ENCODE data around the gene SHANK1.

SHANK1 gene

DNA sequence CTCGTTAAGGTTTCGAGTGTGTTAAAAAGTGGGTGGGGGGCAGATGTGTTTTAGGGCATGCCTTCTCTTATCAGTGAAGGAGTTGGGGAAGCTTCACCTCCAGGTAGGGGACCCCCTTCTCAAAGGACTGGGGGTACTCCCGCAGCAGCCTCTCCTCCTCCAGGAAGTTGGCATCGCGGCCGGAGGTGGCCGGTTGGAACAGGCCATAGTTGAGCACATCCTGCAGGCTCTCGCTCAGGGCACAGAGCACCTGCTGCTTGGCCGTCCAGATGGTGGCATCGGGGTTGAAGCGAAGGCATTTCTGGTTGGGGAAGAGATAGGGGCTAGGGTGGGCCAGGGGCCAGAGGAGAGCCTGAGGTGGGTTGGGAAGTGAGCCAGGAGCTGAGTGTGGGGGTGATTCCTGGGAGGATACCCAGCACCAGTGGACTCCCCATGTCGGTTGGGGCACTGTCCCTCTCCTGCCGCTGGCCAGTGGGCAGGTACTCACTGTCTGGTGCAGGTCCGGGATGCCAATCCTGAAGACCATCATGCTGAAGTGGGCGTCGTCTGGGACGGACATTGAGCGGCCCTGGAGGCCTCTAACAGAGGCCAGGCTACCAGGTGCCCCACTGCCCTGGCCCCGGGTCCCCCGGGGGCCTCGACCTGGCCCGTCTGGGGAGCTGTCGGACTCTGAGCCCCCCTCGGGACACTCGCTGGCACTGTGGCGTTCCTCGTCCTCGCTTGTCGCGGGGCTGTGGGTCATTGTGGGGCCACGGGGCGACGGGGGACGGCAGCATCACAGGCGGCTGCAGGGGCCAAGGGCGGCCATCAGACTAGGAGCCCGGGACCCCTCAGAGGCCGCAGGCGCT, 3.2 kb downstream of the SHANK1 start:
- Histone ChIP-seq H3K27ac (replicated peaks; ENCODE audit: low read length) (no peak overlapping the region), H2BK120ac (ENCODE audit: low read depth, low read length) (no peak overlapping the region), H2BK12ac (ENCODE audit: low read length) (peak overlapping the region; percentile 73), H4K8ac (ENCODE audit: low read depth, low read length) (no peak overlapping the region), H3K18ac (ENCODE audit: low read length) (no peak overlapping the region), H3K4me1 (ENCODE audit: control insufficient read depth in 2 of 2, insufficient read depth in 1 of 2, low read depth in 1 of 2, low read length in 2 of 2) (peaks cover 8 to 11% of the 10 kb centered on the region in 2 donors), H3K4me3 (ENCODE audit: low read length in 2 of 2) (no peak overlapping the region), H4K91ac (ENCODE audit: low read depth, low read length, poor library complexity) (no peak overlapping the region), H3K23ac (ENCODE audit: low read depth, low read length, poor library complexity) (peak overlapping the region; percentile 31), H2BK15ac (ENCODE audit: low read length) (no peak overlapping the region), H2AK5ac (ENCODE audit: low read depth, low read length) (peak overlapping the region; percentile 73), H3K4me2 (ENCODE audit: insufficient read depth, low read length, poor library complexity, severe bottlenecking) (no peak overlapping the region), H3K27me3 (ENCODE audit: control insufficient read depth in 3 of 3, insufficient read depth in 3 of 3, low read depth in 1 of 3, low read length in 3 of 3) (peaks cover 0 to 7% (median under 1%) of the 10 kb centered on the region in 3 experiments), H3K14ac (ENCODE audit: low read length) (no peak overlapping the region), H3K9ac (ENCODE audit: low read depth, low read length, poor library complexity) (no peak overlapping the region), H3K9me3 (replicated peaks in 1 of 2; ENCODE audit: control insufficient read depth in 2 of 2, insufficient read depth in 1 of 2, low read depth in 1 of 2, low read length in 2 of 2) (no peaks in the 10 kb centered on the region), H3K79me1 (ENCODE audit: low read depth, low read length) (no peaks in the 10 kb centered on the region), H2AFZ (ENCODE audit: low read length) (no peak overlapping the region), H2BK5ac (ENCODE audit: low read length) (no peak overlapping the region), H3K36me3 (replicated peaks in 1 of 2; ENCODE audit: control insufficient read depth in 2 of 2, insufficient read depth in 2 of 2, low read length in 2 of 2) (peaks cover 8 to 20% of the 10 kb centered on the region in 2 donors), H3K4ac (ENCODE audit: low read length) (no peak overlapping the region)
- WGBS, 2 donors (ENCODE audit: extremely low coverage in 2 of 2, insufficient read length in 2 of 2, insufficient replicate concordance in 1 of 2): no CpG with 5 or more reads among the region's 39 CpGs
- DNase-seq (ENCODE audit: low spot score): no peak

DNA sequence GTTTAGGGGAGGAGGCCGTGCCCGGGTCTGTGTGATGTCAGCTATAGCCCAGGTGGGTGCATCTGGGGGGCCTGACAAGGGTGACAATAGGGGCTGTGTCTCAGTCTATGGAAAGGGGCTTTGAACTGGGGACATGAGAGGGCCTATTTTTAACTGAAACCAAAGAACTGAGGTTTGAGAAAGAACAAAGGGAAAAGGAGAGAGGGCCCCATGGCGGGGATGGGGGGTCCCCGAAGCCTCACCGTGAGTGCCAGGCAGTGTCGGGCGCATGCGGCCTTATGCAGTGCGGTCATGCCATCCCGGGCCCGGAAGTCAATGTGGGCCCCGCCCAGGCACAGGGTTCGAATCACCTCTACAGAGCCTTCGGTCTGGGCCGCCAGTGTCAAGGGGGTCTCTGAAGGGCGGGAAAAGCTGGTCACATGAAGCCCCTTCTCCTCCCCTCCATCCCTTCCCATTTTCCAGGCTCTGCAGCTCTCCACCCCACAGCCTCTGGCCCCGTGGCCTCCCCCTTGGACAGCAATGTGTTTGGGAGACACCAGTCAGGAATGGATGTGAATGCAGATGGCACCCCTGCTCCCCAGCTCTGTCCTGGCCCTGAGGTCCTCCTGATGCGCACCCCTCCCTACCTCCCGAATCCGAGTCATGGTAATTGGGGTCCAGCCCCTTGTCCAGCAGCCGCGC, 5.9 kb downstream of the SHANK1 start:
- H3K36me3 ChIP-seq (replicated peaks in 1 of 2; ENCODE audit: control insufficient read depth in 2 of 2, insufficient read depth in 2 of 2, low read length in 2 of 2): peaks cover 24 to 30% of the 10 kb centered on the region in 2 donors
- H3K79me1 ChIP-seq (ENCODE audit: low read depth, low read length): no peaks in the 10 kb centered on the region
- no peak overlapping the region for H3K9ac ChIP-seq (ENCODE audit: low read depth, low read length, poor library complexity)
- WGBS, 2 donors (ENCODE audit: extremely low coverage in 2 of 2, insufficient read length in 2 of 2, insufficient replicate concordance in 1 of 2): no CpG with 5 or more reads among the region's 22 CpGs
- H3K23ac ChIP-seq (ENCODE audit: low read depth, low read length, poor library complexity): peak overlapping the region; percentile 52
- no peak overlapping the region for H2BK12ac ChIP-seq (ENCODE audit: low read length)
- peaks cover 7 to 8% of the 10 kb centered on the region in 2 donors for H3K4me1 ChIP-seq (ENCODE audit: control insufficient read depth in 2 of 2, insufficient read depth in 1 of 2, low read depth in 1 of 2, low read length in 2 of 2)
- H2BK15ac ChIP-seq (ENCODE audit: low read length): no peak overlapping the region
- no peaks in the 10 kb centered on the region for H3K9me3 ChIP-seq (replicated peaks in 1 of 2; ENCODE audit: control insufficient read depth in 2 of 2, insufficient read depth in 1 of 2, low read depth in 1 of 2, low read length in 2 of 2)
- no peak overlapping the region for H3K14ac ChIP-seq (ENCODE audit: low read length)
- H2BK5ac ChIP-seq (ENCODE audit: low read length): peak overlapping the region; percentile 69
- no peak overlapping the region for H4K91ac ChIP-seq (ENCODE audit: low read depth, low read length, poor library complexity)
- no peak overlapping the region for H3K18ac ChIP-seq (ENCODE audit: low read length)
- H3K4me3 ChIP-seq (ENCODE audit: low read length in 2 of 2): peak overlapping the region in 1 of 2 donors; percentile 22
- no peak overlapping the region for H3K27ac ChIP-seq (replicated peaks; ENCODE audit: low read length)
- H3K4me2 ChIP-seq (ENCODE audit: insufficient read depth, low read length, poor library complexity, severe bottlenecking): no peak overlapping the region
- no peak overlapping the region for H2AK5ac ChIP-seq (ENCODE audit: low read depth, low read length)
- no peak for DNase-seq (ENCODE audit: low spot score)
- no peak overlapping the region for H2AFZ ChIP-seq (ENCODE audit: low read length)
- no peak overlapping the region for H4K8ac ChIP-seq (ENCODE audit: low read depth, low read length)
- no peak overlapping the region for H2BK120ac ChIP-seq (ENCODE audit: low read depth, low read length)
- no peaks in the 10 kb centered on the region for H3K27me3 ChIP-seq (ENCODE audit: control insufficient read depth in 3 of 3, insufficient read depth in 3 of 3, low read depth in 1 of 3, low read length in 3 of 3)
- no peak overlapping the region for H3K4ac ChIP-seq (ENCODE audit: low read length)

DNA sequence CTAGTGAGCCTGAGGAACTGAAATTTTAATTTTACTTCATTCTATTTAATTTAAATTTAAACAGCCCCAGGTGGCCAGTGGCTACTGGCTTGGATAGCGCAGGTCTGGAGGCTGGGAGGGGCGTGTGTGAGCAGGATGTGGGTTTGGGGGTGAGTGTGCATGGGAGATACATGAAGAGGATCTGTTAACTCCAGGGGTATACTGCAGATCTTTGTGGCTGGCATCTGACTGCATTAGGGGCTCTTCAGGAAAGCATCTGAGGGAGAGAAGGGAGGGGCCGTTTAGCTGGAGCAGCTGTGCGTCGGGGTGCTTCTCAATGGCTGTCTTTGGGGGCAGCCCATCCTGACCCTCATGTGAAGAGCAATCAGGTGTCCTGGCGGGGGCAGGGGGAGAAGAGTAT, 6.8 kb downstream of the SHANK1 start:
- no CpG with 5 or more reads among the region's 6 CpGs for WGBS, 2 donors (ENCODE audit: extremely low coverage in 2 of 2, insufficient read length in 2 of 2, insufficient replicate concordance in 1 of 2)
- H3K27me3 ChIP-seq (ENCODE audit: control insufficient read depth in 3 of 3, insufficient read depth in 3 of 3, low read depth in 1 of 3, low read length in 3 of 3): no peaks in the 10 kb centered on the region
- no peak overlapping the region for H2BK15ac ChIP-seq (ENCODE audit: low read length)
- H2AK5ac ChIP-seq (ENCODE audit: low read depth, low read length): no peak overlapping the region
- no peak for DNase-seq (ENCODE audit: low spot score)
- no peaks in the 10 kb centered on the region for H3K9me3 ChIP-seq (replicated peaks in 1 of 2; ENCODE audit: control insufficient read depth in 2 of 2, insufficient read depth in 1 of 2, low read depth in 1 of 2, low read length in 2 of 2)
- no peak overlapping the region for H4K8ac ChIP-seq (ENCODE audit: low read depth, low read length)
- no peak overlapping the region for H2BK120ac ChIP-seq (ENCODE audit: low read depth, low read length)
- peaks cover 5 to 7% of the 10 kb centered on the region in 2 donors for H3K4me1 ChIP-seq (ENCODE audit: control insufficient read depth in 2 of 2, insufficient read depth in 1 of 2, low read depth in 1 of 2, low read length in 2 of 2)
- H3K4ac ChIP-seq (ENCODE audit: low read length): no peak overlapping the region
- H2BK12ac ChIP-seq (ENCODE audit: low read length): no peak overlapping the region
- no peak overlapping the region for H3K14ac ChIP-seq (ENCODE audit: low read length)
- H3K36me3 ChIP-seq (replicated peaks in 1 of 2; ENCODE audit: control insufficient read depth in 2 of 2, insufficient read depth in 2 of 2, low read length in 2 of 2): peaks cover 24 to 33% of the 10 kb centered on the region in 2 donors
- no peak overlapping the region for H3K9ac ChIP-seq (ENCODE audit: low read depth, low read length, poor library complexity)
- H3K23ac ChIP-seq (ENCODE audit: low read depth, low read length, poor library complexity): no peak overlapping the region
- no peak overlapping the region for H3K4me2 ChIP-seq (ENCODE audit: insufficient read depth, low read length, poor library complexity, severe bottlenecking)
- H4K91ac ChIP-seq (ENCODE audit: low read depth, low read length, poor library complexity): no peak overlapping the region
- H3K27ac ChIP-seq (replicated peaks; ENCODE audit: low read length): no peak overlapping the region
- H3K18ac ChIP-seq (ENCODE audit: low read length): no peak overlapping the region
- H2AFZ ChIP-seq (ENCODE audit: low read length): no peak overlapping the region
- no peaks in the 10 kb centered on the region for H3K79me1 ChIP-seq (ENCODE audit: low read depth, low read length)
- H2BK5ac ChIP-seq (ENCODE audit: low read length): no peak overlapping the region
- H3K4me3 ChIP-seq (ENCODE audit: low read length in 2 of 2): no peak overlapping the region

DNA sequence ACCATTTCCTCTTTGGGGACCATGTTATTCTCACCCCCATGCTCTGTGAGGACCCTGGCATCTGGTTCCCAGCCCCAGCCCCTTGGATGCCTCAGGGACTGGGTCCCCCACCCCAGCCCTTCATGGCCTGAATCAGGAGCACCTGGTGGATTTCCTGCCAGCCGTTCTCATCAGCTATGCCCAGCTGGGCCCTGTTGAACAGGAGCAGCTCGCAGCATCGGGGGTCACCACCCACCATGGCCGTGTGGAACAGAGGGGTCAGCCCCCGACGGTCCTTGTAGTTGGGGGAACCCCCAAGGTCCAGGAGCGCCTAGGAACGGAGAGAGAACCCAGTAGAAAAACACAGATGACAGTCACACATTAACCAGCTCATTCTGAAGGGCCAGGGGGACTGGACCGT, 7.8 kb downstream of the SHANK1 start:
- DNase-seq (ENCODE audit: low spot score): no peak
- H2BK15ac ChIP-seq (ENCODE audit: low read length): no peak overlapping the region
- no peak overlapping the region for H3K4ac ChIP-seq (ENCODE audit: low read length)
- no peak overlapping the region for H3K18ac ChIP-seq (ENCODE audit: low read length)
- no peak overlapping the region for H4K8ac ChIP-seq (ENCODE audit: low read depth, low read length)
- no peak overlapping the region for H3K27ac ChIP-seq (replicated peaks; ENCODE audit: low read length)
- no peak overlapping the region for H2AK5ac ChIP-seq (ENCODE audit: low read depth, low read length)
- no peaks in the 10 kb centered on the region for H3K4me1 ChIP-seq (ENCODE audit: control insufficient read depth in 2 of 2, insufficient read depth in 1 of 2, low read depth in 1 of 2, low read length in 2 of 2)
- no peaks in the 10 kb centered on the region for H3K9me3 ChIP-seq (replicated peaks in 1 of 2; ENCODE audit: control insufficient read depth in 2 of 2, insufficient read depth in 1 of 2, low read depth in 1 of 2, low read length in 2 of 2)
- no peak overlapping the region for H3K9ac ChIP-seq (ENCODE audit: low read depth, low read length, poor library complexity)
- no peak overlapping the region for H3K4me3 ChIP-seq (ENCODE audit: low read length in 2 of 2)
- no peak overlapping the region for H2BK5ac ChIP-seq (ENCODE audit: low read length)
- no peak overlapping the region for H2BK120ac ChIP-seq (ENCODE audit: low read depth, low read length)
- no peak overlapping the region for H3K14ac ChIP-seq (ENCODE audit: low read length)
- H3K23ac ChIP-seq (ENCODE audit: low read depth, low read length, poor library complexity): no peak overlapping the region
- H3K36me3 ChIP-seq (replicated peaks in 1 of 2; ENCODE audit: control insufficient read depth in 2 of 2, insufficient read depth in 2 of 2, low read length in 2 of 2): peaks cover 24 to 33% of the 10 kb centered on the region in 2 donors
- no peaks in the 10 kb centered on the region for H3K79me1 ChIP-seq (ENCODE audit: low read depth, low read length)
- no peak overlapping the region for H2BK12ac ChIP-seq (ENCODE audit: low read length)
- H3K4me2 ChIP-seq (ENCODE audit: insufficient read depth, low read length, poor library complexity, severe bottlenecking): no peak overlapping the region
- no peak overlapping the region for H2AFZ ChIP-seq (ENCODE audit: low read length)
- no peaks in the 10 kb centered on the region for H3K27me3 ChIP-seq (ENCODE audit: control insufficient read depth in 3 of 3, insufficient read depth in 3 of 3, low read depth in 1 of 3, low read length in 3 of 3)
- no peak overlapping the region for H4K91ac ChIP-seq (ENCODE audit: low read depth, low read length, poor library complexity)
- WGBS, 2 donors (ENCODE audit: extremely low coverage in 2 of 2, insufficient read length in 2 of 2, insufficient replicate concordance in 1 of 2): no CpG with 5 or more reads among the region's 9 CpGs

Data from neuronal stem cell (in vitro differentiated cells).